ENCODE results near the gene CKMT1B.
"Not testable (repeated sequence)": the region's sequence is repeated elsewhere in the genome, so short reads cannot be mapped to it uniquely, and the experiment has no call there.

Gene CKMT1B

GRCh38 chr15:43638464-43639204, 44.8 kb downstream of the CKMT1B start:
- not testable (repeated sequence) for DNase-seq
